ENCODE data around the gene TGFBRAP1.

The TGFBRAP1 gene

GRCh38 chr2:105309147-105309545, 20.4 kb downstream of the TGFBRAP1 start:
- DNase-seq: no peak

DNA sequence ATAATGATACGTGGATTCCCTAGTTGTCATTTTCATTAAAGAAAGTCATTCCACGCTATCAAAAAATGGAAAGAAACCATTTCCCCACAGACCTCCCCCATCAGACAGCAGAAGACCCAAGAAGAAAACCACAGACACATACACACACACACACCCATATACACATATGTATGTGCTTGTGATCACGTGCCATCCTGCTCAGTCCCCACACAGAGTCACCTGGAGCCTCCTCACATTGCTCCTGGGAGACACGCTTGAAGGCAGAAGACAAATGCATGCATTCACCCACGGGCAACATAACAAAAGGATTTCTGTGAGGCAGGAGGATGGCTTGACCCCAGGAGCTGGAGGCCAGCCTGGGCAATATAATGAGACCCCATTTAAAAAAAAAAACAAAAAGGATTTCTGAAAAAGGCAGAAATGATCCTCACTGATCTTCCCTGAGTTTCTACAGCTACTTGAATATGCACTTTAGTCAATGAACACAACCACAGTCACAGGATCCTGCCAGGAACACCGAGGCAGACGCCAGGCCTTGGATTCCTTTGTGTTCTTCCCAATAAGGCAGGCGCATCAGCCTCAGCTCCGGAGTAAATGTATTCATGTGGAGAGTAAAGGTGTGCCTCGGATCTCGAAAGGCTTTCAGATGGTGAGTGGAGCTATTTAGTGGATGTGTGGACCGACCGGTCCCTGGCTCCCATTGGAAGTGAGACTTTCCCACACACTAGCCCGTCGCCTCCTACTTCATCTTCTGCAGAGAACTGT, 21.0 kb downstream of the TGFBRAP1 start:
- no peak for DNase-seq

GRCh38 chr2:105307962-105308361, 21.6 kb downstream of the TGFBRAP1 start:
- DNase-seq: no peak

GRCh38 chr2:105307550-105307949, 22.0 kb downstream of the TGFBRAP1 start:
- no peak for DNase-seq

DNA sequence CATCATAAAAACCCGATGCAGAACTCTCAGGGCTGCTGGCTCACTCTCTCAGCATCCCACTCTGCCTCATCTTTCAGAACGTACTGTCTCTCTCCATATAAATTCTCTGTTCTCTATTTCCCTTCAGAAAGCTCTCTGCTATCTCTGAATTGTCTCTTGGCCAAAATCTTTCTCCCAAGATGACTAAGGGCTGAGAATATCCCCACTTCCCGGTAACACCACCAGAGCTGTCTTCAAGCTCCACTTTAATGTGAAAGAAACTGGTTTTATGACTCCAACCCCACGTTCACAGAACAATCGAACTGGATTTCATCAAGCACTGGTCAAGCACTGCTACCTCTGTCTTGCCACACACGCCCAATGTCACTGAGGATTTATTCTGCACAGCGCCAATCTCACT, 22.4 kb downstream of the TGFBRAP1 start:
- DNase-seq: no peak

DNA sequence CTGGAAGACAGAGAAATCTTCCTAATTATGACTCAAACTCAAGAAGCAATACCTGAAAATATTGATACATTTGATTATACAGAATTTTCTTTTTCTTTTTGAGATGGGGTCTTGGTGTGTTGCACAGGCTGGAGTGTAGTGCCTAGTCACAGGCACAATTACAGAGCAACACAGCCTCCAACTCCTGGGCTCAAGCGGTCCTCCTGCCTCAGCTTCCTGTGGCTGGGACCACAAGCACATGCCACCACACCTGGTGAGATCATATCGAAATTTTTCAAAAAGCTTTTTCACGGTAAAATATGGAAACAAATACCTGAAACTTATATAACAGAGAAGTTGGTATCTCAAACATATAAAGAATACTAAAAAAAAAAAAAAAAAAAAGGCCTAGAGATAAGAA, 27.9 kb downstream of the TGFBRAP1 start:
- no peak for DNase-seq

DNA sequence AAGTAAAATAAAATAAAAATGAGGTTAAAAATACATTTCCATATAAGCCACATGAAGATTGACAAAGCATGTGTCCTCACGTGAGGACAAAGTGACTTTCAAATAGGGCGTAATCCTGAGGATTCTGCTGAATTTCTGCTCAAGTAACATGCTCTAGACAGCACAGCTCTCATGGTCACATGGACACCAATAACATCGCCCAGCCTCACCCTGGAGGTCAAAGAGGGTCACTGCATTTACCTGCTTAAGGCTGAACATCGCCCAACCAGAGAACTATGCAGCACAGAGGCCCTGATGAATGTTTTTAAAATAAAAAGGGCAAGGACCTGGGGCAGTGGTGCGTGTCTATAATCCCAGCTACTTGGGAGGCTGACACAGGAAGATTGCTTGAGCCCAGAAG, 30.2 kb downstream of the TGFBRAP1 start:
- DNase-seq: no peak

DNA sequence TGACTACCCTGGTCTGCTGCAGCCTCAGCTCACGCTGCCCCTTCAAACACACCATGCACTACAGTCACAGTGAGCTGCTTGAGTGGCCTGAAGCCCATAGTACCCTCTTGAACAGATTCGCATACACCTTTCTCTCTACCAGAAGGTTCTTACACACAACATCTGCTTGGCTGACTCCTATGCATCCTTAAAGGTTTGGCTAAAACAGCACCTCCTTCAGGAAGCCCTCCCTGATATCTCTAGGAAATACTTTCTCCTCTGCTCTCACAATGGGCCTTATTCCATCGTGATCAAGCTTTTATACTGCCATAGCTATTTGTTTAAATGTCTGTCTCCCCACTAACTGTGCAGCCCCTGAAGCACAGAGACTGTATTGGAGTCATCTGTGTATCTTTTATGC, 31.5 kb downstream of the TGFBRAP1 start:
- DNase-seq: no peak

DNA sequence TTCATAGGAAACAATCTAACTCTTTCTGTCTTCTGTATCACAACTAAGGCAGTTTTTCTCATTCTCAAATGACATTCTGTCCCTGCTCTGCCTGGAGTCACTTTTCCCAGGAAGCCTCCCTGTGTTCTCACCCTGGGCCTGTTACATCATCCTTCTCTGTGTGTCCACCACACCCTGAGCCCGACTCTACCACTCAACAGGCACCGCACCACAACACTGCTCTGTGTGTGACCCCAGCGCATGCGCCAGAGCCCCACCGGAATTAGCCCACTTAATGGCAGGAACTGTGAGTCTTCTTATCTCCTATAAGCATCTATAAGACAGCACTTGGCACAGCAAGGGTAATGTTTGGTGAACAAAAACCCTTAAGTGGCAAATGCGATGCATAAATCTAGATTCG, 32.3 kb downstream of the TGFBRAP1 start:
- no peak for DNase-seq

- DNase-seq: no peak
These were observed 33.4 kb downstream of the TGFBRAP1 start for GRCh38 chr2:105296017-105296611.

GRCh38 chr2:105294844-105295481, 34.6 kb downstream of the TGFBRAP1 start:
- no peak for DNase-seq

GRCh38 chr2:105294046-105294445, 35.5 kb downstream of the TGFBRAP1 start:
- DNase-seq: no peak

DNA sequence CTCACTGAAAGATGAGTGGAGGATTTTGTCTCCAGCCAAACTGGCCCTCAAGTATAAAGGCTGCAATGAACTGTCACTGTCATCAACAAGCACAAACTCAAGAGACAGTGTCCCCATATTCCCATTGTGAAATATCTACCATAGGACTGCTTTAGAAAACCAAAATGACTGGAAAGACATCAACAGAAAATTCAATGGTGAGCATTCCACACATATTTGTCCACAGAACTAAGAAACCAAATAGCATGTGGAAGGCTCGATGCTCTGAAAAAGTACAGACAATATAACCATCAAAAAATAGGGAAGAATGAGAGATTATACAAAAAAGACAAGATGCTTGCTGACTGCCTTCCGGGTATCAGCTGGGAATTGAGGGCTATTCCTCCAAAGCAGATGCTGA, 37.6 kb downstream of the TGFBRAP1 start:
- no peak for DNase-seq

DNA sequence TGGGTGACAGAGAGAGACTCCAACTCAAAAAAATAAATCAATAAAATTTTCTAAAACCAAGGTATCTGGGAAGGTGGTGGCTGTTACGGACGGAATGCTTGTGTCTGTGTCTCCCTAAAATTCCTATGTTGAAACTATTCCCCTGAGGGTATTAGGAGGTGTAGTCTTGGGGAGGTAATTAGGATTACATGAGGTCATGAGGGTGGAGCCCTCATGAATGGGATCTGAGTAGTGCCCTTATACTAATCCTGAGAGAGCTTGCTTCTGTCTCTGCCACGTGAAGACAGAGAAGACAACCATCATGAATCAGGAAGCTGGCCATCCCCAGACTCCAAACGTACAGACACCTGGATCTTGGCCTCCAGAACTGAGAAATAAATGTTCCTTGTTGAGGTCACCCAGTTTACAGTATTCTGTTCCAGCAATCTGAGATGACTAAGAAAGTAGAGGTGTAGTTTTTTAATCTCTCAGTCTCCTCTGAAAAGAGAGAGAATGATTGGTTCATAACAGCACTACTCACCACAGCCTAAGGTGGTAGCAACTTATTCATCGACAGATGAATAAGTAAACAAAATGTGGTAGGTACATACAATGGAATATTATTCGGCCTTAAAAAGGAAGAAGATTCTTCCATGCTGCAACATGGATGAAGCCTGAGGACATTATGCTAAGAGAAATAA, 38.4 kb downstream of the TGFBRAP1 start:
- DNase-seq: no peak

DNA sequence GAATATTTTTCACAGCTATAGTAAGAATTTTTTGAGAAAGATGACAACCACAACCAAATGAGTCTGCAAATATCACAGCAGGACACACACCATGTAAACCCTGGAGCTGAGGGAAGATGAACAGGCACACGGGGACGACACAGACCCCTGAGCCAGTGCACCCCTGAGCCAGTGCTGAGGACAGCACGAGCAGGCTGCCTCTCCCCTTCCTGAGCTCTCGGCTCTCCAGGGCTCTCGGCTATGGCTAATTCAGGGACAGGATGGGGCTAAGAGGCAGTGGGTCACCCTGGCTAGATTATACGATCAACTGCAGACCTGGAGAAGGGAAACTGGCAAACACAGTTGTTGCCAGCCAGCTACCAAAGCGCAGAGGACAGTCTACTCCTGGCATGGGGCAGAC, 41.4 kb downstream of the TGFBRAP1 start:
- DNase-seq: no peak

GRCh38 chr2:105287692-105288091, 41.8 kb downstream of the TGFBRAP1 start:
- no peak for DNase-seq

- DNase-seq: no peak
These were observed 46.0 kb downstream of the TGFBRAP1 start for GRCh38 chr2:105283532-105283931.

- no peak for DNase-seq
These were observed 49.3 kb downstream of the TGFBRAP1 start for GRCh38 chr2:105280281-105280680.

DNA sequence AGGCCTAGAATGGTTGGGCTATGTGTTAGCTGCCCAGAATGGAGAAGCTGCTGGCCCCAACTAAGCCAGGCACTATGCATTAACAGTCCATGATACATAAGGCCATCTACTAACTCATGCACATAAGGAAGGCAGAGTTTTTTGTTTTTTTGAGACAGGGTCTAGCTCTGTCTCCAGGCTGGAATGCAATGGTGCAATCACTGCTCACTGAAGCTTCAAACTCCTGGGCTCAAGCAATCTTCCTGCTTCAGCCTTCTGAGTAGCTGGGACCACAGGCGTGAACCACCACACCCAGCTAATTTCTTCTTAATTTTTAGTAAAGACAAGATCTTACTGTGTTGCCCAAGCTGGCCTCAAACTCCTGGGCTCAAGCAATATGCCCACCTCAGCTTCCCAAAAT, 50.4 kb downstream of the TGFBRAP1 start:
- no peak for DNase-seq

GRCh38 chr2:105278654-105279053, 50.9 kb downstream of the TGFBRAP1 start:
- no peak for DNase-seq

- DNase-seq: no peak
These were observed 55.5 kb downstream of the TGFBRAP1 start for GRCh38 chr2:105274046-105274445.

GRCh38 chr2:105272176-105272575, 57.4 kb downstream of the TGFBRAP1 start:
- no peak for DNase-seq

GRCh38 chr2:105271393-105272045, 58.0 kb downstream of the TGFBRAP1 start:
- DNase-seq: no peak

All from T-helper 9 cell (primary cell).